ENCODE results near the gene RASSF8. TPM values are rescaled to one million over a fixed set of nuclear protein-coding genes. Genes with fewer than 3 reads are reported as not detected.

The RASSF8 gene
- total RNA-seq, 2 experiments from 2014 or later: not detected

DNA sequence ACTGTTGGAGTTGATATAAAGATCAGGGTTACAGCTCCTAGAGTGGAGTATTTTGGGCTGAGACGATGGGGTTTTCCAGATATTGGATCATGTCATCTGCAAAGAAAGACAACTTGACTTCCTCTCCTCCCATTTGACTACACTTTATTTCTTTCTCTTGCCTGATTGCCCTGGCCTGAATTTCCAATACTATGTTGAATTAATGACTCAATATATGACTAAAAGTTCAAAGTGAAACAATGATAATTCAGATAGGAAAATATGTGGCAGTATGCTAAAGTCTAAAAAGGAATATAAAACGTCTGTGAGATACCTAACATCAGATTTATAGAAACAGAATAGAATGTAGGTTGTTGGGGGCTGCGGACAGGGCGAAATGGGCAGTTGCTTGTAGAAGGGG is 94.2 kb downstream of the RASSF8 start:
- H3K4me1 ChIP-seq (ENCODE audit: insufficient read depth, low read length, poor library complexity, severe bottlenecking): no peaks in the 10 kb centered on the region
- no peaks in the 10 kb centered on the region for H3K9me3 ChIP-seq (ENCODE audit: low read length)
- H3K4me3 ChIP-seq (ENCODE audit: low read depth, low read length, poor library complexity, severe bottlenecking): no peak overlapping the region
- no peak for DNase-seq (ENCODE audit: low spot score)
- H3K36me3 ChIP-seq (ENCODE audit: insufficient read depth, low read length): no peaks in the 10 kb centered on the region
- no peaks in the 10 kb centered on the region for H4K20me1 ChIP-seq (ENCODE audit: insufficient read depth, low read length)
- TF ChIP-seq CTCF (conservative IDR thresholded peaks at IDR 0.05; ENCODE audit: low read length) (no peak), EZH2phosphoT487 (IDR thresholded peaks at IDR 0.05; ENCODE audit: borderline replicate concordance, low read depth, low read length) (no peak)
- H3K9me2 ChIP-seq (ENCODE audit: insufficient read depth, low read length): no peaks in the 10 kb centered on the region
- no peaks in the 10 kb centered on the region for H3K79me2 ChIP-seq (ENCODE audit: insufficient read depth, low read depth, low read length)
- no peak overlapping the region for H3K27ac ChIP-seq (ENCODE audit: low read depth, low read length, poor library complexity, severe bottlenecking)
- no peak overlapping the region for H3K4me2 ChIP-seq (ENCODE audit: low read length)
- H2AFZ ChIP-seq (ENCODE audit: low read length): no peak overlapping the region
- intact Hi-C loops (cut with micrococcal nuclease; ENCODE audit: unreplicated experiment): no loop called here
- POLR2A ChIA-PET: no interaction called here
- CTCF ChIA-PET (ENCODE audit: unreplicated experiment): interaction anchor here (0.5 kb wide), 1 partner anchor 10 kb away, joined by 3 read pairs; no protein-coding TSS in a partner anchor
- no TSS peak for BruUV-seq (replicated peaks)

DNA sequence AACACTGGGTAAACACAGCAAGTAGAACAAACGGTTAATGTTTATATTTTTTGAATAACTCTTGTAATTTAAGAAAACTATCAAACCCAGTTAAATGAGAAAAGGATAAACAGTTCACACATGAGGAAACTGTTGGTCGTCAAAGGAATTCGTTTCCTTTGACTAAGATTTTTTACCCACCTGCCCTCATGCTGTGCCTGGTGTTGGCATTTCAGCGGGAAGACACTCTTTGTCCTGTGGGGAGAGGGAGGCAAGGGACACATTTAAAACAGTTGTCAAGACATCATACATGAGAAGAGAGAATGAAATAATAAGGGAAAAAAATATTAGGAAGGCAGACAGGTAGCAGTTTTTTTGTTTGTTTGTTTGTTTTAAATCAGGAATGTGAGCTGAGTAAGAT is 95.9 kb downstream of the RASSF8 start:
- Histone ChIP-seq H4K20me1 (ENCODE audit: insufficient read depth, low read length) (no peaks in the 10 kb centered on the region), H3K9me3 (ENCODE audit: low read length) (no peaks in the 10 kb centered on the region), H3K4me1 (ENCODE audit: insufficient read depth, low read length, poor library complexity, severe bottlenecking) (no peaks in the 10 kb centered on the region), H3K27ac (ENCODE audit: low read depth, low read length, poor library complexity, severe bottlenecking) (no peak overlapping the region), H2AFZ (ENCODE audit: low read length) (no peak overlapping the region), H3K4me3 (ENCODE audit: low read depth, low read length, poor library complexity, severe bottlenecking) (no peak overlapping the region), H3K9me2 (ENCODE audit: insufficient read depth, low read length) (no peaks in the 10 kb centered on the region), H3K4me2 (ENCODE audit: low read length) (no peak overlapping the region), H3K36me3 (ENCODE audit: insufficient read depth, low read length) (no peaks in the 10 kb centered on the region), H3K79me2 (ENCODE audit: insufficient read depth, low read depth, low read length) (no peaks in the 10 kb centered on the region)
- no peak for DNase-seq (ENCODE audit: low spot score)
- no peak for TF ChIP-seq CTCF (conservative IDR thresholded peaks at IDR 0.05; ENCODE audit: low read length)
- TF ChIP-seq EZH2phosphoT487 (IDR thresholded peaks at IDR 0.05; ENCODE audit: borderline replicate concordance, low read depth, low read length): no peak
- intact Hi-C loops (cut with micrococcal nuclease; ENCODE audit: unreplicated experiment): no loop called here
- ChIA-PET POLR2A (interaction anchor here (1.1 kb wide), 1 partner anchor 10 kb away, joined by 3 read pairs; no protein-coding TSS in a partner anchor), CTCF (ENCODE audit: unreplicated experiment) (no interaction called here)
- no TSS peak for BruUV-seq (replicated peaks)

- Histone ChIP-seq H3K4me2 (ENCODE audit: low read length) (no peak overlapping the region), H3K4me3 (ENCODE audit: low read depth, low read length, poor library complexity, severe bottlenecking) (no peak overlapping the region), H3K9me3 (ENCODE audit: low read length) (no peaks in the 10 kb centered on the region), H3K27ac (ENCODE audit: low read depth, low read length, poor library complexity, severe bottlenecking) (no peak overlapping the region), H3K36me3 (ENCODE audit: insufficient read depth, low read length) (no peaks in the 10 kb centered on the region), H3K79me2 (ENCODE audit: insufficient read depth, low read depth, low read length) (no peaks in the 10 kb centered on the region), H2AFZ (ENCODE audit: low read length) (no peak overlapping the region), H3K9me2 (ENCODE audit: insufficient read depth, low read length) (no peaks in the 10 kb centered on the region), H3K4me1 (ENCODE audit: insufficient read depth, low read length, poor library complexity, severe bottlenecking) (no peaks in the 10 kb centered on the region), H4K20me1 (ENCODE audit: insufficient read depth, low read length) (no peaks in the 10 kb centered on the region)
- no TSS peak for BruUV-seq (replicated peaks)
- no peak for TF ChIP-seq CTCF (conservative IDR thresholded peaks at IDR 0.05; ENCODE audit: low read length)
- no peak for TF ChIP-seq EZH2phosphoT487 (IDR thresholded peaks at IDR 0.05; ENCODE audit: borderline replicate concordance, low read depth, low read length)
- ChIA-PET POLR2A (no interaction called here), CTCF (ENCODE audit: unreplicated experiment) (no interaction called here)
- intact Hi-C loops (cut with micrococcal nuclease; ENCODE audit: unreplicated experiment): no loop called here
- no peak for DNase-seq (ENCODE audit: low spot score)
Observed at GRCh38 chr12:26055087-26055486, 96.6 kb downstream of the RASSF8 start.

Measured in OCI-LY7 (cell line).